ENCODE measurements around the gene MYRFL.

Gene MYRFL

DNA sequence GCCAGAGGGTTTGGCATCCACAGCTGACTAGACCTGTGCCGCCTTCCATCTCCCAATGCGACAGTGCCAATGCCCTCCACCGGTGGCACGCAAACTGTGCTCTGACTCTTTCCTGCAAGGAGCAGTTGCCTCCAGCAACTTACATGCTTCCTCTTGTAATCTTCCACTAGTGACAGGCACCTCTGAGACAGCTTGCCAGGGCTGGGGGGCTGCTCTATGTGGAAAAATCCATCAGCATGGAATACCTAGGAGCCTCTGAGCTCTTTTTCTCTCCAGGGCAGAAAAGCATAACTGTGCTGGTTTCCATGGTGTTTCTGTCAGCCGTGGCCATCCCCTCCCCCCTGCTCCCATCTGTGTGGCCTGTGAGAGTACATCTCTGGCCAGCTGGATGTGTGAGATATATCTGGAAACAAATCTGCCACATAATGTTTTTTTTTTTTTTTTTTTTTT, 110.6 kb downstream of the MYRFL start:
- no peak for DNase-seq

DNA sequence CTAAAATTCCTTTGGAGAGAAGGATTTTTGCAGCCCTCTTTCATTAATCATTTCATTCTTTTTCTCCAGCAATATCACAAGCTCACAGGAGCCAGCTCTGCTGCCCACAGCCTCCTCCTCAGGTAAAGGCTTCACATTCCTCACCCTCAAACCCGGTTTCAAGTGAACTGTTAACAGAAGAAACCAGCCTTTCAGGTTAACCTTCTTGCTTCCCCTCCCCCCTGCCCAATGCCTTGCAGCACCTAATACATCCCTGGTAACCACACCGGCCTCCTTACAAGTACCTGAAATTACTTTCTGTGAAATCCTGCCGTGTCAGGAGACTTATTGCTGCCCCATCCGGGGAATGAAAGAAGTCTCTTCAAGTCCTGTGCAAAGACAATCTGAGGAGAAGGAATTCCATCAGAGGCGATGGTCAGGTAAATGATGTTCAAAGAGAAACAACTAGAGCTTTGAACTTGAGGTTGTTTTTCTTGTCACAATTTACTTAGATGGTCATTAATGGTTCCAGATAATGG, 111.2 kb downstream of the MYRFL start:
- no peak for DNase-seq

DNA sequence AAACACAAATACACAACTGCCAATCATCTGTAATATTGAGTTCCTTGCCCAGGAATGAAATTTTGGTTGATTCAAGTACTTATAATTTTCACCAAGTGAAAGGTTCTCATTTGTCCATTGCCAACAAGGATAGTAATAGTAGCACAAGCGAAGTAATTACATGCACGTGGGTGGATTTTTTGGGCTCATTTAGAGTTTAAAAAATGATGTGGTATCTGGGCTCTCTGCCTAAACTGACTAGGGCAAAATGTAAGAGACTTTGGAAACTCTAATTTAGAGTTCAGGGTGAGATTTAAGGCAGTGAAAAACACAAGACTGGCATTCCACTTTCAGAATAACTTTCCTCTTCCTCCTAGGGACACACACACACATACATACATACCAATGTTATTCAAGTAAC, 111.7 kb downstream of the MYRFL start:
- DNase-seq, result no peak

DNA sequence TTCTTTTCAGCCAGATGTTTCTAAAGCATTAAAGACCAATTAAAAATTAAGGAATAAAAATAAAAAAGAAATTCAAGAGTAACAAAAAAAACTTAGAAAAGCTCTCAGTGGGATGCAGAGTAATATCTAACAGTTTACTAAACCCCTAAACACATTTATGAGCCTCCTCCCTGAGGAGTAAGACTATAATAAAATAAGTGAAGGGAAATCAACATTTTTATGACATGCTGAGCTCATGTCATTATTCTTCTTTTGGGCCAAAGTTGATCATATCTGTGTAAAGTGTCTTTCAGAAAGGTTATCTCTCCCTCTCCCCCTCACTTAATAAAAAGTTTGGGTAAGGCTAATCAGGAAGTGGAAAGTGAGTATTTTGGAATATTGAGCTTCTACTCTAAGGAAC, 122.1 kb downstream of the MYRFL start:
- no peak for DNase-seq

DNA sequence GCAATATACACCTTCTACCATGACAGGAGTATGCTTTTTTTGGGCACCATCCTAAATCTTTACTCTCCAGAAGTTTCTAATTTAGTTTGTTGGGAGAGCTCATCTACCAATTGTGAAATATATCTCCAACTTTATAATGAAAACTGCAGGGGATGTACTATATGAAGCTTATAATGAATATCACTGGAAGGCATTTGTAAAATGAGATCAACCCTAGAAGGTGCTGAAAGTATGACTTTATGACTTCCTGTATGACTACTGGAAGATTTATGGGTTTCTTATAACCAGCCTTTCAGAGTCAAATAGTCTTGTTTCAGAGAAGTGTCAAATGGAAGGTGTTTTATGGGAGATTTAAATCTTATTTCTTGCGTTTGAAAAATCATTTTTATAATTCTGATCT, 122.9 kb downstream of the MYRFL start:
- DNase-seq, result no peak

DNA sequence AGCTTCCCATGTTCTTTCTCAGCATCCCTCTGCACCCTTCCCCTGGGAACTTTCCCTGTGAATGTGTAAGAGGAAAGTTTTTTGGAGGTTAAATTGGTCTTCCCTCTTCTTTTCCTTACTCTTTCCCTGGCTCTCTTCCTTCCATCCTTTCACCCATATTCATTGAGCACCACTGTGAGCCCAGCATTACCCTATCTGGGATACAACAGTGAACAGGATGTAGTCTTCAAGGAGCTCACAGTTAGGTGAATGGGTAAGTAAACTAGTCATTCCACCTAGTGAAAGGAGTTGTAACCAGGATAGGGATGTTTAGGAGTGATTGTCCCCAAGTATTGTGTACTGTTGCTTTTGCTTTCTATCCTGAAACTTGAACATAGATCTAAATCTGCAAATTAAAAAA, 123.8 kb downstream of the MYRFL start:
- DNase-seq, result no peak

DNA sequence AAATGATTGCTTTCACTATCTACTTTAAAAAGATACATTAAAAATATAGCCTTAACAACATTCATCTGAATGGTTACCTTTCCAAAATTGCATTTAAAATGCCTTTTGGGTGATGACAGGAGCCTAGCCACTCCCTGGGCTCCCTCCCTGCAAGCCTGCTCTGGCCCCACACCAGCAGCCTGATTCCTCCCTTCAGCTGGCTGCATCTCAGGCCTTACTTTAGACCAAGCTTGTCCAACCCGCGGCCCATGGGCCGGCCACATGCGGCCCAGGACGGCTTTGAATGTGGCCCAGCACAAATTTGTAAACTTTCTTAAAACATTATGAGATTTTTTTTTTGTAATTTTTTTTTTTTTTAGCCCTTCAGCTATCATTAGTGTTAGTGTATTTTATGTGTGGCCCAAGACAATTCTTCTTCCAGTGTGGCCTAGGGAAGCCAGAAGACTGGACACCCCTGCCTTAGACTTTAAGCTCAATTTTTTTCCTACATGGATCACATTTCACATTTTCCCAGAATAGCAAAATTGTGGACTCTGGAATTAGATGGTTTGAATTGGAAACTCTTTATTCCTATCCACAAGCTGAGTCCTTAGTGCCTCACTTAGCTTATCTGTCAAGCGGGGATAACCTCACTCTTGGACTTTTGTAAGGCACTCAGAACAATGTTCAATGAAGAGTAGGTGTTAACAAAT, 124.4 kb downstream of the MYRFL start:
- DNase-seq, result no peak

DNA sequence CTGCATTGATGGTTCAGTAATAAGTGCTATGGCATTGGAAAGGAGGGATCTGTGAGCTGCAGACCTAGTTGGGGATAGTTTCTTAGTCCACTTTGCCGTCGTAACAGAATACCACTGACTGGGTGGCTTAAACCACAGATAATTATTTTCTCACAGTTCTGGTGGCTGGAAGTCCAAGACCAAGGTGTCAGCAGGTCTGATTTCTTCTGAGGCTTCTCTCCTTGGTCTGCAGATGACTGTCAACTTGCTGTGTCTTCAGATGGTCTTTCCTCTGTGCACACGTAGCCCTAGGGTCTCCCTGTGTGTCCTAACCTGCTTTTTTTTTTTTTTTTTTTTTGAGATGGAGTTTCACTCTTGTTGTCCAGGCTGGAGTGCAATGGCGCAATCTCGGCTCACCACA, 126.1 kb downstream of the MYRFL start:
- DNase-seq, result no peak

DNA sequence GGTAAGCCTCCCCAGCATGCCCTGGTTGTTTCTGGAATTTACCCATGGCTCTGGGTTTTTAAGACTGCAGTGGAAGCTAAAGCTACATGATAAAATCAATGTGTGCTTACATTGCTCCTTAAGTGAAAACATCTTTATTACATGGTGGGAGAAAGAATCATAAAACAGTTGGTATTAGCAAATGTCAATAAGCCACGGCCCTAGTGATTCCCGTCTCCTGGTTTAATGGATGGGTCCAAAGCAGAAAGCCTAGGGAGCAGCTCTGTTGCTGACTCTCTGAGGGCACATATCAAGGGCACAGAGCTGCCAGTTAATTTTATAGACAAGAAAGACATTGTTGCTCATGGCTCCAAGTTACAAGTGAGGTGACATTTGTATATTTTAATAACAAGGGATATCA, 127.9 kb downstream of the MYRFL start:
- DNase-seq, result no peak

DNA sequence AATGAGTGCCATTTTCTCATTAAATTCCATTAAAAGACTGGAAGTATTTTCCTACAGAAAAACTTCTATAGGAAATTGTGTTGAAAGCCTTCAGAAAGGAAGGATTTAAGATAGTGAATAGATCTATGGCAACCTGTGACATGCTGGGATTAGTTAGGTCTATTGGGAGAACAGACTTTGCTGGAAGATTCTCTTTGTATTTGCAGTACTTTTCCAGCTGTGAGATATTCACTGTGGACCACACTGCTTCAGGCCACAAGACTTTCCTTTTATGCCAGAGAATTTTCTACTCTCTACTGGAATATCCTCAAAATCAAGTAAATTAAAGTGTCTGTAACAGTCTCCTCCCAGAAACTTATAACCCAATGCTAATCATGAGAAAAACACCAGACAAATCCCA, 136.2 kb downstream of the MYRFL start:
- DNase-seq, result no peak

DNA sequence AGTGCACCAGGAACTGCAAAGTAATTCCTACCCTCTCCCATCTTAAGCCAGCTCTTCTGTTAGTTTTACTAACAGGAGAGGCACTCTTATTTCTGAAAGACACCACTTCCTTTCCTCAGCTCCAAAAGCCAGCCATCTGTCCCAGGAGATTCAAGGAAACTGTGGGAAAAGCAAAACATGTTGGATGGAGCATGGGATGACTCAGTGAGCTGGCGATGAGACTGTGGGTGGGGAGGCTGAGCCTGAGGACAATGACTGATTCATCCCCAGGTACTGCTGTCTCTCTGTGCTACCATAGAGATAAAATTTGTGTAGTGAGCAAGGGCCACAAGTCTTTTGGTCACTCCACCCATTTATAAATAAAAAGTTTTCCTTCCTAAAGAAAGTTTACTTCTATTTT, 141.4 kb downstream of the MYRFL start:
- no peak for DNase-seq

DNA sequence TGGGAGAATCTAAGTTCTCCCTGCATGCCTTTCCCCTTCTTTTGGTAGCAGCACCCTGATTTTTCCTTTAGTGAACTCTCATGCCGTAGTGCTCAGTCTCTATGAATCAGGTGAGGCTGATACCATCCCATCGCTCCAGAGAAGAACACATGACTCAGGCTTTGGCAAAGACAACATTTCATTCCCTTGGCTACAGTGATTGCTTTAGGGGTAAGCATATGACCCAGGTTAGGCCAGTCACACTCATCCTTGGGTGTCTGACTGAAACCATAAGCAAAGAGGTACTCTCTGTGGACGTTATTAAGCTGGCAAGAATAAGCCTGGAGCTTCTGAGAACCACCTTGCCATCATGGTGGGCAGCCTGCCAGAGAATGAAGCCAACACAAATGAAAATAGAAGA, 141.8 kb downstream of the MYRFL start:
- no peak for DNase-seq

DNA sequence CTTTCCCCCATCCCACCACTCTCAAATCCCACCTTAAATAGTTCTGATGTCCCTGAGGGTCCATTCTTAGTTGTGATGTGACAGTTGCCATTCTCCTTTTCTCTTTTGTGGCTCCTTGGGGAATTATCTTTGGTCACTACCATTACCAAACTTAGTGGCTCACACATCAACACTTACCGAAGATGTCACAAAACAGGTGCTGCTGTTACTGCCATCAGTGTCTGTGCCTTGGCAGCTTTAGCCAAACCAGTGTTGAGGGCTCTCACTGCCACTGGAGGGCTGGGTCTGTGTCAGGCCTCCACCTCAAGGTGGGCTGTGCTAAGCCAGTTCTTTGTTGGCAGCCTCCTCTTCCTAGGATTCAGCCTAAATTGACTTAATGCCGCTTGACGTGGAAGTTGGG, 144.0 kb downstream of the MYRFL start:
- no peak for DNase-seq

DNA sequence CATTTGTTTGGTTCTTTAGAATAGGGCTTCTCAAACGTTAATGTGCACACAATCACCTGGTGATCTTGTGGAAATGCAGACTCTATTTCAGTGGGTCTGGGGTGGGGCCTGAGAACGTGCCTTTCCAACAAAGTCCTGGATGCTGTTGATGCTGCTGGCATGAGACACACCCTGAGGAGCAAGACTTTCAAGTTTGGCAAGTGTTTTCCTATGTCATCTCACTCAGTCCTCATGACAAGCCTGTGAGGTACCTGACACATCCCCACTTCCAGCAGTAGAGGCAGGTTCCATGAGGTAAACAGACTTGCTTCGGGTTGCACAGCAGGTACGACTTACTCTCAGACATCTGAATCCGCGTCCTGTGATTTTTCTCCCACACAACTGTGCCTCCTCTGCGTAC, 147.1 kb downstream of the MYRFL start:
- no peak for DNase-seq

DNA sequence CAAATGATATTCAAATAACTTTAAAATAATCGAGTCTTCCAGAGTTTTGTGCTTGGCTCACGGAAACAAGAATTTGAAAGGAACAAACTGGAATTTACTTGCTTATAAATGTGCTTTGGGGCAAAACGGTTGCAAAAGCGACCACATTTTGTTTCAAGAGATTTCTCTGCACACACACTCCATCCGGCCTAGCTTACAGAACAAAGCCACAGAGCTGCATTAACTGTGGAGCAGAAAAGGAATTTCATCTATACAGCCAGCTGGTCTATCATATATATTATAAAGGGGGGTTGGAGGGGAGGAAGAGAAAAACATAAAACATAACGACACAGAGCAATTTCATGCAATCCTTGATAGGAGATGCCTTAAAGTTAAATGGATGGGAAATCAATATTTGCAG, 153.0 kb downstream of the MYRFL start:
- DNase-seq, result no peak

DNA sequence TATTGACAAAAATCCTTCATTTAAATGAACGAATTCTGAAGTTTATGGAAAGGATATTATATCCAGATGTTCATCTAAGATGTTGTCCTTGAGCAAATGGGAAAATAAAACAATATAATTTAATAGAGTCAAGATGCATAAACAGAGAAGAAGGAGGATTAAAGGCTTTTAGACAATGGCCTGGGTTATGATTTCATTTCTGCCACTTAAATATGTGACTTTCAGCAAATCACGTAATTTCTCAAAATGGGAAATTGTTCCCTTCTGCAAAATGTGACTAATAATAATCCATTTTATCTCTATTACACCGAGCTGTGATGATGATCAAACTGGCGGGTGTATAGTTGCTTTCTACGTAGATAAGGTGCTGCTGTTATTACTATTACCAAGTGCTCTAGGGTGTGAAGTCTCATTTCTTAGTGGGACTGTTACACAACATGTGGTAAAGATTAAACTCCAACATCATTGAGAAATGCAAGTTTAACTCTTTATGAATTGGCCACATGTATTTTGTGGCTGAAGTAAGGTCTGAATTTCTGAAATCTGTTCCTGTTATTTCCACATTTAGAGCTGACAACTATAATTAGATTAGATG, 157.0 kb downstream of the MYRFL start:
- no peak for DNase-seq

DNA sequence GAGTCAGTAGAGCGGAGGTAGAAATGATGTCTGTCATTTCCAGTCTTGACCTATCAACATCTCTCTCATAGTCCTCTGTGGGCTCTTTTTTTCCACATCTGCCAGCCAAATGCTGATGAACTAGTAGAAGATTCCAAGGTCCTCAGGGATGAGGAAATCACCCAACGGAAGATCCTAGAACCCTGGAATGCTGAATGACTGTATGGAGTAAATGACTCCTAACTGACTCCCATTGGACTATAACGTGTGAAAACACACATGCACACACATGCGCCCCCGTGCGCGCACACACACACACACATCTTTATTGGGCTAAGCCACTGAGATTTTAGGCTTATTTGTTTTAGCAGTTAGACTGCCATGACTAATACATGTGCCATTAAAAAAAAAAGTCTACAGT, 159.2 kb downstream of the MYRFL start:
- DNase-seq, result no peak

DNA sequence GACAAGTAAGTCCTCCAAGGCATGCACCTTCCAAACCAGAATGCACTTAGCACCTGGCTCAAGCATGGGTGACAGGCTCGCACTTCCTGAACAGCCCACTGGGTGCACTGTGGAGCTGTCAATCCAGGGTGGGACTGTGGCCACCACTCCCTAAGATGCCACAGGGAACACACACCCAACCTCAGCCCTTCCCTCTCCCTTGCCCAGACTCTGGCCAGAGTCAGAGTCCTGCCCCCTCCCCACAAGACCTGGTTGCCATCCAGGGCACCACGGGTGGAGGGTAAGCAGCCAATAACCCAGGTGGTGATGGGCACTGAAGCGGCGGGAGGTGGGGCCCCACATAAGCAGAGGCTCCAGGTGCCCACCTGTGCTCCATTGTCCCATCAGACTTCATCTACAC, 160.6 kb downstream of the MYRFL start:
- DNase-seq, result no peak

DNA sequence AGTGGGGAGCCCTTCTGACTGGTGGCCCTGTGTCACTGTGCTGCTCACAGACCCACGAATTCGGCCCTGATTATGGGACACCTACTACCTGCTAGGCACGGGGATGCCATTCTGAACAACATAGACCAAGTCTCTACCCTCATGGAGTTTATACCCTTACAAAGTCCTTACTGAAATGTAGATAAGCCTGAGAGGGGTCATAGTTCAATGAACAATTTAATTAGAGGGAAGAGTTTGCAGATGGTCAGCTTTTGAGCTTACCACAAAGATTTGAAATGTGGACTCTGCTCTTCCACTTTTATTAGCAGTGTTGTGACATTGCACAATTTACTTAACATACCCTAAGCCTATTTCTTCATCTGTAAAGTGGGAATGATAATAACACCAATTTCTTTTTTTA, 161.1 kb downstream of the MYRFL start:
- DNase-seq, result no peak

DNA sequence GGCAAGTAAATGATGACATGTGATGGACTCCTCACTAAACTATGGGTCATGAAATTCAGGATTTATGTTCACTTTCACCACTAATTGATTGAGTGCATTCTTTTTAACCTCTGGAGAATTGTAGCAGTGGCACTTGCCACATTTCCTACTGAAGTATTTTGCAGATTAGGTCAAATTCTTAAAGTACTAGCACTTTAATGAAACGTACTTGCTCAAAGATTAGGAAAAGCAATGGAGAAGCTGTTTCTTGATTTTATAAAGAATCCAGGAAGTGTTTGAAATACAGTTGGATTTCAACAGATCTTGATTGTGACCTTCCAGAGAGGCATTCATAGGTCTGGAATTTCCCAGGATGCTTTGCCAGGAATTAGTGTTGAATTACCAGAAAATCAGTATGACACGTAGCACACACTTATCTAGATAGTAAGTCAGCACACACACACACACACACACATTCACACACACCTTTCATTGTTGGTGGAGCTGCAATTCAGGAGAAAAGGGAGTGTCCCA, 162.6 kb downstream of the MYRFL start:
- DNase-seq, result no peak

DNA sequence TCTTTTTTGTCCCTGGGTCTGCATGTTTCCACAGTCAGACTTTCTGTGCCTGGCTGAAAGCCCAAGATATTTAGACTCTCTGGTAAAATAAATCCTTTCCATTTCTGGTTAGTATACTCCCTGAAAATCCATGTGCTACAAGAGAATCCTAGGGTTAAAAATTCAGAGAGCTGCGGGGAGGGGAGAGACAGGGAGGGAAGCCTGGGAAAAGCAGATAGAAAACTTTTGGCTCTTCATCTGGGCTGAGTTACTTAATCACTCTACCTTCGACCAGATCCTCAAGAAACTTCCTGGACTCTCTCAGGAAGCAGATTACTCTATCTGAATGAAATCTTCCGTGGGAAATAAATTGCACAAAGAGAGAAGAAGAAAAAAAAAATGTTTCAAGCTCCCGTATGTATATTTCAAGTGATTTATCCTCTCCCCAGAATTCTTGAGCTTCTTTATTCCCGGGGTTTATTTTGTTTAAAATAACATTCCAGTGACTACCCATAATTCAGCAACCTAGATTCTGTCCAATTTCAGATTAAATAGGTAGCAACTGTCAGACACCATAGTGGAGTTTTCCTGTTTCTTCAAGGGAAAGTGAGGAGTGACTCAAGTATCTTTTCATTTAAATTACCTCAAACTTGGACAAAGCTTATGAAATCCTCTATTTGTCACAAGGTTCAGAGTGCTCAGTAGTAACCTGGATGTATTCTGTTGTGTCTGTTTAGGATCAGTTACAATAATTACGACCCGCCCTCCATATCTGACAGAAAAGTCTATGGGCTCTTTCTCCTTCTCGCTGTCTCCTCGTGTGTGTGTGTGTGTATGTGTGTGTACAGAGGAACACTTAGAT, 163.7 kb downstream of the MYRFL start:
- no peak for DNase-seq

DNA sequence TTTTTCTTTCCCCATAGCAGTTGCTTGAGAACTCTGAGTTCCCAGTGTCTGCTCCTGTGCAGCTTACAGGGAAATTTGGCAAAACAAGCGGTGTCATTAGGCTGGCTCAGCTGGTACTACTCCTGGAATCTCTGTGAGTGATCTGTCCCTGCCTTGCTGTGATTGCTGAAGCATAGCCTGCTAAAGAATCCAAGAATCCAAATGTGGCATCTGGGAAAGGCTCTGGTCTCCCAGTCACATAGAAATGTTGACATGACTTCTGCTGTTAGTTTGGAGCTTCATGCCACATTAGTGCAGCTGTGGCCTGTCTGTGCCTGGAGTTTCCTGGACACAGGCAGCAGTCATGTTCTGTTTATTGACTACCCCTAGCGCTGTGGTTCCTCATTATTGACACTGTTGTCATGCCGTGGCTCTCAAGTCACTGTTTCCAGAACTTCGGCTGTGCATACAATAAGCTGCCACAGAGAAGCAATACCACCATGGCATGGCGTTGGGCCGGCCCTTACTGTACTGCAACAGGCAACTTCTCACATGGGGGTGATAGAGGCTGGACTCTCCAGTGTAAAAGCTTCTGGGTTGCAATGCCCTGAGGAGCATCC, 166.8 kb downstream of the MYRFL start:
- DNase-seq, result no peak

DNA sequence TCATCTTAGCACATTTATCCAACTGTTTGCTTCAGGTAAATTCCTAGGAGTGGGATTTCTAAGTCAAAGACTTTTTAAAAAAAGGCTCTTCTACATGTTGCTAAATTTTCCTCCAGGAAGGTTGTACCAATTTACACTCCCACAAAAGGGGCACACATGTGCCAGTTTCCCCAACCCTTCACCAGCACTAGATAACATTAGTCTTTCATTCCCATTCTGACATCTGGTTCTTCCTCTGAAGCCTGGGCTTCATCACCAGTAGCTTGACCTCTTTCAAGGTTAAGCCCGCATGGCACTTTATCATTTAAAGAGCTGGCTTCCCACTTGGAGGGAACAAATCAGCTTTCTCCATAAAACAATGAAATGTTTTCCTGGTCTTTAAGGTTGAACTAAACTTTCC, 168.4 kb downstream of the MYRFL start:
- DNase-seq, result no peak
